NCI-H748 treated with DMSO at 0.1 percent for 48 hours (cell line): ENCODE measurements around the gene PXN.

Source experiments
- DNase-seq: peaks from one replicate; lab custom pipeline; 2025; lab: John Stamatoyannopoulos, UW

PXN gene

DNA sequence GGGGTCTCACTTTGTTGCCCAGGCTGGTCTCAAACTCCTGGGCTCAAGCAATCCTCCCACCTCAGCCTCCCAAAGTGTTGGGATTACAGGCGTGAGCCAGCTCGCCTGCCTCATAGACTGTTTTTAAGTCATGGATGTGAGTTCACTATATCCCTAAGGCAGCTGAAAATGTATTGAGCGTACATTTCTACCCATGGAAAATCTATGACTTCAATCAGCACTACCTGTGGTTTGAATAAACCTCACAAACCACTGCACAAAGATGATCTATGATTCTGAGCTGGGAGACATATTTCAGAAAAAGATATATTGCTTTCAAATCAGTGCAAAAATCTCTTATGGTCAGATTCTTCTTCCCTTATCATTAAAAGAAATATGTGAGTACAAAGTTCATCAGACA, 93.5 kb downstream of the PXN start:
- DNase-seq = no peak

DNA sequence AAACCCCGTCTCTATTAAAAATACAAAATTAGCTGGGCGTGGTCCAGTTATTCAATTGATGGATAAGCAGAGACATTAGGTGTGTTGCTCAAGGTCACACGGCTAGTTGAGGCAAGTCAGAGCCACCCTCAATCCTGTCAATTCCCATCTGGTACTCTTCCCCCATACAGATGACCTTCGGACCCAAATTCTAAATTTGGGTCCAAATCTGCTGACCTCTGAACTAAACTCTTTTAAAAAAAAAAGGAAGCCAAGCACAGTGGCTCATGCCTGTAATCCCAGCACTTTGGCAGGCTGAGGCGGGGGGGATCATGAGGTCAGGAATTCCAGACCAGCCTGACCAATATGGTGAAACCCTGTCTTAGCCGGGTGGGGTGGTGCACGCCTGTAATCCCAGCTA, 94.9 kb downstream of the PXN start:
- no peak for DNase-seq

DNA sequence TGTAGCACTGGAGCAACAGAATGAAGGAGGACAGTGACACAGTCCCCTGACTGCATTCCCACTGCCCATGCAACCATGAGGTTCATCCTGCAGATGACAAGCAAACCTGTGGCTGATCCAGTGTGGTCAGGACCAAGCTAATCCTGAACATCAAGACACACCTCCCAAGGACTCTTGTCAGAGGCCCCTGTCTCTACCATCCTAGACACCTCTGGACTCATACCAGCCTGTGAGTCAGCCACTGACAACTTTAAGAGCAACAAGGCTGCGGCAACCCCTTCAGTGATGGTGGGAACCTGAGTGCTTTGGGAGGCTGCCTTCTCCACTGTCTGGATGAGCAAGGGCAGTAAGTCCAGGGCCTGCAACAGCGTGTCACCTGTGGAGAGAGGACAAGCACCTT, 95.6 kb downstream of the PXN start:
- no peak for DNase-seq

DNA sequence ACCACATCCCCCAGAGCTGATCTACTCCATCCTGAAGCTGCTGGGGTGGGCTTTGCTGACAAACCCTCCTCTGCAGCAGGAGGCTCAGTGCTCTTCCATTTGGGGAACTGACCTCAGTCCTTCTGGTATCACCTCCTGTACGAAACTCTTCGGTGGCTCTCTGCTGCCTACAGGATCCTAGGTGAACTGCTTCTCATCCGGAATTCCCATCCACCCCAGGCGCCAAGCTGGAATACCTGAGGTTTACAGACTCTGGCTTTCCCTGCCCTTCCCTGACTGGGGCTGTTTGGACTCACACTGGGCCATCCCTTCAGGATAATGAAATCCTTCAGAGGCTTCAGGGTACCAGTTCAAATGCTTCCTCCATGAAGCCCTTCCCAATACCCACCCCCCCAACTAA, 97.2 kb downstream of the PXN start:
- no peak for DNase-seq

DNA sequence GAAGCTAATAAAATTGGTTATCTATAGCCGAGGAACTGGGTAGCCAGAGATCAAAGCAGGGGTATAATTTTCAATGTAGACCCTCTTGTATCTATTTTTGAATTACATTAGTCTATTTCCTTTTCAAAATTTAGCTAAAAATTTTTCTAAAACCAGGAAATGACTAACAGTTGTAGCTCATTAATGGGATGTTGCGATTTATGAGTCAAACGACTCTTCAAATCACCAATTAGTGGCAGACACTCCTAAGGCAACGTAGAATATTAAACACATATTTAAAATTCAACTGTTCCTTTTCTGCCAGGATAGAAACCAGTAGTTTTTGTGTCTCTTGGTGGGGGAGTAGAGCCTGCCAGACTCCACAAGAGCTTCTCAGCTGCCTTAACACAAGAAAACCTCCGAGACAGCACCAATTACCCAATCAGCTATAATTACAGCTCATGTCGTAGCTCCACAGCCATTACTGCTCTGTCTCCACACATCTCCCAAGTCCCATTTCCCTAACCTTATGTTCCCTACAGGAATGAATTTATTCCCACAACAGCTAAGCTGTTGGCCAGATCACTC, 97.9 kb downstream of the PXN start:
- no peak for DNase-seq

DNA sequence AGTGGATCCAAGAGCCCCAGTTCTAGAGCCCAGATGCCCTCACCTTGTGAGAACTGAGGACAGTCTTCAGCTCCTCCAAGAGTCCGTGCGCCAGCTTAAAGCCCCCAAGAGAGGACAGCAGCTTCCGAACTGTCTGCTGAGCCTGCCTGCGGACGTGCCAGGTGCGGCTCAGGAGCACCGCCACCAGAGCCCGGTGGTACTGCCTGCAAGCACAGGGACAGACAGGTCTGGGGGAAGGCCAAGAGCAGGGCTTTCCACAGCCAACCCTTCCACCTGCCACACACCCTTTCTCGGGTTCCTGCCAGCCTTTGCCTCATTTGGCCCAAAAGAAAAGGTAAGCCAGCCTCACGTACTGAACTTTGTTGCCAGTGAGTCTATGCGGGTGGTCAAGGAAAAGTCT, 101.2 kb downstream of the PXN start:
- no peak for DNase-seq

DNA sequence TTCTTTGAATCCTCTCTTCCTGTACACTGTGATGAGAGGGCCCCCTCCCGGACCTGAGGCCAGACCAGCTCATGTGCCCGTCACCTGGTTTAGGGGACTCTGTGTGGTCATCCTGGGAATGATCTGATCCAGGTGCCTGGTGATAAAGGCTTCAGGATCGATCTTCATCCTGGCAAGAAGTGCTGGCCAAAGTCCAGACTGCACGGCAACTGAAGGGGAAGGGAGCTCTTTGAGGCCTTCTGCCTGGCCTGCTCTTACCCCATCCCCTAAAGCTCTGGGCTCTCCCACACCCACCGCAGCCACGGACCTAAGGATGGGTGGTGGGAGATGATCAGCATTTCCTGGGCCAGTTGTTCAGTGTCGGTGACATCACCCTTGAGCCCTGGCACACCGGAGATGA, 102.8 kb downstream of the PXN start:
- DNase-seq = no peak

DNA sequence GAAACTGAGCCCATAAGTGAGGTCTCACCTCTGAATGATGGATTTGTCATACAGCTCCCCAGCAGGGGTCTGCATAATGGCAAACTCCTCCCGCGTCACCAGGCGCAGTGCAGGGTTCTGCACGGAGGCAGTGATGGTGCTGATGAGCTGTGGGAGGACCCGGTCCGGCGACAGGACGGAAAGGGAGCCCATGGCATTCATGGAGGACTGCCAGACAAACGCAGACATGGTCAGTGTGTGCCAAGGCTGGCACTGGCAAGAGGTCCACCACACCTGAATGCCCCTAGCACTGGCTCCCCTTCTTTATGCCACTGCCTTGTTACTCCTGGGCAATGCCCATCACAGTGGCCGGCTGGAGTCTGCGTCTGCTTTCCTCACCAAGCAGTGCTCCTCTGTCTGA, 103.7 kb downstream of the PXN start:
- no peak for DNase-seq
